ENCODE results near the gene GNAL.

GNAL gene

GRCh38 chr18:11760498-11761167 lies 71.6 kb downstream of the GNAL start:
- Histone ChIP-seq H3K4me1 (no peaks in the 10 kb centered on the region), H3K27me3 (ENCODE audit: control insufficient read depth, insufficient read depth, low read length) (no peaks in the 10 kb centered on the region), H3K27ac (no peak overlapping the region), H3K9me3 (ENCODE audit: control insufficient read depth, low read length) (no peaks in the 10 kb centered on the region), H3K9ac (no peak overlapping the region), H2AFZ (no peak overlapping the region), H3K4me2 (ENCODE audit: low read length) (no peak overlapping the region), H3K36me3 (ENCODE audit: control insufficient read depth, insufficient read depth, low read length) (no peaks in the 10 kb centered on the region), H3K79me2 (no peaks in the 10 kb centered on the region), H3K4me3 (ENCODE audit: low read depth, low read length) (no peak overlapping the region)
- no peak for TF ChIP-seq CTCF (IDR thresholded peaks at IDR 0.05)

- peak overlapping the region; percentile 4 for H2AFZ ChIP-seq
- no peak overlapping the region for H3K4me2 ChIP-seq (ENCODE audit: low read length)
These were observed 72.5 kb downstream of the GNAL start for GRCh38 chr18:11761553-11761952.

GRCh38 chr18:11762429-11762828 lies 73.4 kb downstream of the GNAL start:
- no peak overlapping the region for H2AFZ ChIP-seq

More at GRCh38 chr18:11761553-11761952, 72.5 kb downstream of the GNAL start:
- H3K9me3 ChIP-seq (ENCODE audit: control insufficient read depth, low read length), result no peaks in the 10 kb centered on the region
- H3K4me3 ChIP-seq (ENCODE audit: low read depth, low read length), result no peak overlapping the region
- H3K36me3 ChIP-seq (ENCODE audit: control insufficient read depth, insufficient read depth, low read length), result no peaks in the 10 kb centered on the region
- peak; percentile 27 for TF ChIP-seq CTCF (IDR thresholded peaks at IDR 0.05)
- H3K9ac ChIP-seq, result no peak overlapping the region
- no peak overlapping the region for H3K27ac ChIP-seq
- no peaks in the 10 kb centered on the region for H3K4me1 ChIP-seq
- H3K79me2 ChIP-seq, result no peaks in the 10 kb centered on the region
- no peaks in the 10 kb centered on the region for H3K27me3 ChIP-seq (ENCODE audit: control insufficient read depth, insufficient read depth, low read length)

GRCh38 chr18:11767329-11767728 lies 78.3 kb downstream of the GNAL start:
- Histone ChIP-seq H3K4me1 (no peaks in the 10 kb centered on the region), H3K4me2 (ENCODE audit: low read length) (no peak overlapping the region), H3K79me2 (no peaks in the 10 kb centered on the region), H3K4me3 (ENCODE audit: low read depth, low read length) (no peak overlapping the region), H3K27me3 (ENCODE audit: control insufficient read depth, insufficient read depth, low read length) (no peaks in the 10 kb centered on the region), H3K27ac (no peak overlapping the region), H3K9ac (no peak overlapping the region), H3K9me3 (ENCODE audit: control insufficient read depth, low read length) (no peaks in the 10 kb centered on the region), H2AFZ (no peak overlapping the region), H3K36me3 (ENCODE audit: control insufficient read depth, insufficient read depth, low read length) (no peaks in the 10 kb centered on the region)
- TF ChIP-seq CTCF (IDR thresholded peaks at IDR 0.05), result no peak

More at GRCh38 chr18:11762429-11762828, 73.4 kb downstream of the GNAL start:
- no peaks in the 10 kb centered on the region for H3K27me3 ChIP-seq (ENCODE audit: control insufficient read depth, insufficient read depth, low read length)
- H3K4me2 ChIP-seq (ENCODE audit: low read length), result no peak overlapping the region
- no peak for TF ChIP-seq CTCF (IDR thresholded peaks at IDR 0.05)
- H3K9ac ChIP-seq, result no peak overlapping the region
- H3K27ac ChIP-seq, result no peak overlapping the region
- H3K9me3 ChIP-seq (ENCODE audit: control insufficient read depth, low read length), result no peaks in the 10 kb centered on the region
- no peak overlapping the region for H3K4me3 ChIP-seq (ENCODE audit: low read depth, low read length)
- H3K36me3 ChIP-seq (ENCODE audit: control insufficient read depth, insufficient read depth, low read length), result no peaks in the 10 kb centered on the region
- no peaks in the 10 kb centered on the region for H3K4me1 ChIP-seq
- no peaks in the 10 kb centered on the region for H3K79me2 ChIP-seq

GRCh38 chr18:11767935-11768334 lies 78.9 kb downstream of the GNAL start:
- H3K4me1 ChIP-seq, result no peaks in the 10 kb centered on the region
- H3K79me2 ChIP-seq, result no peaks in the 10 kb centered on the region
- no peaks in the 10 kb centered on the region for H3K36me3 ChIP-seq (ENCODE audit: control insufficient read depth, insufficient read depth, low read length)
- H3K27ac ChIP-seq, result no peak overlapping the region
- H3K4me2 ChIP-seq (ENCODE audit: low read length), result no peak overlapping the region
- H2AFZ ChIP-seq, result no peak overlapping the region
- H3K27me3 ChIP-seq (ENCODE audit: control insufficient read depth, insufficient read depth, low read length), result no peaks in the 10 kb centered on the region
- no peak overlapping the region for H3K4me3 ChIP-seq (ENCODE audit: low read depth, low read length)
- H3K9ac ChIP-seq, result no peak overlapping the region
- no peaks in the 10 kb centered on the region for H3K9me3 ChIP-seq (ENCODE audit: control insufficient read depth, low read length)
- no peak for TF ChIP-seq CTCF (IDR thresholded peaks at IDR 0.05)
